Measurements from ENCODE around the gene FOXK1. TPM values are rescaled to one million over a fixed set of nuclear protein-coding genes. Genes with fewer than 3 reads are reported as not detected.

Gene FOXK1
- total and polyA plus RNA-seq, 8 donors, result 3.9 to 20.6 (median 15.5) TPM

- no peak overlapping the region for H3K27ac ChIP-seq
- no peaks in the 10 kb centered on the region for H3K27me3 ChIP-seq
- ATAC-seq, result peak in 1 of 4 donors; percentile 35
- no peaks in the 10 kb centered on the region for H3K9me3 ChIP-seq
- FAIRE-seq, result no peak
- intact Hi-C loops (cut with DNase I), result no loop called here
- H3K4me3 ChIP-seq, result no peak overlapping the region
- TF ChIP-seq CTCF (IDR thresholded peaks at IDR 0.05), result no peak
- peaks cover 0 to 3% (median 0%) of the 10 kb centered on the region in 3 donors for H3K4me1 ChIP-seq
- no peaks in the 10 kb centered on the region for H3K36me3 ChIP-seq
- 94% methylated on average over 22 of the region's 22 CpGs for WGBS, 2 donors
- no peak for DNase-seq
These were observed 36.0 kb downstream of the FOXK1 start for GRCh38 chr7:4718075-4718474.

GRCh38 chr7:4720225-4720624 lies 38.1 kb downstream of the FOXK1 start:
- ATAC-seq, result no peak
- no peak for TF ChIP-seq CTCF (IDR thresholded peaks at IDR 0.05)
- H3K27ac ChIP-seq, result no peak overlapping the region
- no peak overlapping the region for H3K4me3 ChIP-seq
- DNase-seq, result no peak
- no peak for FAIRE-seq
- H3K36me3 ChIP-seq, result no peaks in the 10 kb centered on the region
- no peaks in the 10 kb centered on the region for H3K9me3 ChIP-seq
- no peaks in the 10 kb centered on the region for H3K27me3 ChIP-seq
- H3K4me1 ChIP-seq, result no peaks in the 10 kb centered on the region
- intact Hi-C loops (cut with DNase I), result no loop called here
- 92 to 99% methylated on average over 3 of the region's 3 CpGs for WGBS, 2 donors

GRCh38 chr7:4722308-4722707 lies 40.2 kb downstream of the FOXK1 start:
- peaks cover 0 to 2% (median 0%) of the 10 kb centered on the region in 3 donors for H3K4me1 ChIP-seq
- H3K9me3 ChIP-seq, result no peaks in the 10 kb centered on the region
- DNase-seq, result no peak
- H3K27me3 ChIP-seq, result no peaks in the 10 kb centered on the region
- WGBS, 2 donors, result 93 to 95% methylated on average over 20 of the region's 20 CpGs
- H3K4me3 ChIP-seq, result no peak overlapping the region
- FAIRE-seq, result no peak
- intact Hi-C loops (cut with DNase I), result no loop called here
- no peak overlapping the region for H3K27ac ChIP-seq
- ATAC-seq, result no peak
- H3K36me3 ChIP-seq, result no peaks in the 10 kb centered on the region
- TF ChIP-seq CTCF (IDR thresholded peaks at IDR 0.05), result no peak

- intact Hi-C loops (cut with DNase I), result no loop called here
- FAIRE-seq (no peak), ATAC-seq (no peak), DNase-seq (no peak)
- no peak overlapping the region for H3K4me3 ChIP-seq
- no peaks in the 10 kb centered on the region for H3K27me3 ChIP-seq
- H3K9me3 ChIP-seq, result no peaks in the 10 kb centered on the region
- no peak overlapping the region for H3K27ac ChIP-seq
- peaks cover 0 to 2% (median 0%) of the 10 kb centered on the region in 3 donors for H3K4me1 ChIP-seq
- 91% methylated on average over 30 of the region's 30 CpGs for WGBS, 2 donors
- H3K36me3 ChIP-seq, result no peaks in the 10 kb centered on the region
- no peak for TF ChIP-seq CTCF (IDR thresholded peaks at IDR 0.05)
These were observed 41.0 kb downstream of the FOXK1 start for GRCh38 chr7:4722960-4723630.

- no peak for TF ChIP-seq CTCF (IDR thresholded peaks at IDR 0.05)
- WGBS, 2 donors, result 74% methylated on average over 4 to 6 of the region's 6 CpGs
- H3K27ac ChIP-seq, result peak overlapping the region; percentile 65 to 94 (median 81)
- DNase-seq, result no peak
- peak overlapping the region; percentile 14 to 52 (median 27) for H3K4me3 ChIP-seq
- intact Hi-C loops (cut with DNase I), result no loop called here
- no peak for FAIRE-seq
- H3K27me3 ChIP-seq, result no peaks in the 10 kb centered on the region
- peaks cover 0 to 2% (median 0%) of the 10 kb centered on the region in 3 donors for H3K4me1 ChIP-seq
- H3K36me3 ChIP-seq, result no peaks in the 10 kb centered on the region
- H3K9me3 ChIP-seq, result no peaks in the 10 kb centered on the region
- peak in 2 of 4 donors; percentile 1 to 5 for ATAC-seq
These were observed 42.5 kb downstream of the FOXK1 start for GRCh38 chr7:4724648-4725013.
